Suprapubic skin (tissue), 4 donors: ENCODE results near the gene PAGE2. TPM values are rescaled to one million over a fixed set of nuclear protein-coding genes. Genes with fewer than 3 reads are reported as not detected.
"Not testable (repeated sequence)": the region's sequence is repeated elsewhere in the genome, so short reads cannot be mapped to it uniquely, and the experiment has no call there.

Experiments
- DNase-seq, 2 donors: peaks; one replicate each; pipeline ENCODE4 v3.0.0-alpha.2; 2019; ENCODE audit warnings: low spot score in 2 of 2
- H3K27ac ChIP-seq: fragments of 200-600 bp; sonication (generic); one replicate; pipeline ENCODE4 v1.5.1; 2019
- H3K27me3 ChIP-seq: fragments of 200-600 bp; sonication (generic); one replicate; pipeline ENCODE4 v1.5.1; 2019
- H3K36me3 ChIP-seq: fragments of 200-600 bp; sonication (generic); one replicate; pipeline ENCODE4 v1.5.1; 2019
- H3K4me1 ChIP-seq: fragments of 200-600 bp; sonication (generic); one replicate; pipeline ENCODE4 v1.5.1; 2019
- H3K4me3 ChIP-seq: fragments of 200-600 bp; sonication (generic); one replicate; pipeline ENCODE4 v1.5.1; 2019; ENCODE audit warnings: mild to moderate bottlenecking
- H3K9me3 ChIP-seq: fragments of 200-600 bp; sonication (generic); one replicate; pipeline ENCODE4 v1.5.1; 2019
- EP300 ChIP-seq: sonication (generic); formaldehyde crosslinking; IDR thresholded peaks from one replicate; pipeline ENCODE4 v1.6.1; 2017; ENCODE audit warnings: antibody characterized with exemption
- POLR2A ChIP-seq, 2 donors: fragments of 450-650 bp; IDR thresholded peaks; one replicate each; pipeline ENCODE4 v1.6.1; 2017; ENCODE audit warnings: antibody characterized with exemption in 2 of 2, mild to moderate bottlenecking in 2 of 2, moderate library complexity in 2 of 2
- POLR2AphosphoS5 ChIP-seq, 3 donors: sonication (generic); formaldehyde crosslinking; IDR thresholded peaks; one replicate each; pipeline ENCODE4 v1.6.1; 2017; ENCODE audit warnings: antibody characterized with exemption in 3 of 3
- WGBS: methylation state at CpG from one replicate; pipeline ENCODE4 v1.1.5; 2018; 5-methylcytosine and 5-hydroxymethylcytosine counted together
- total RNA-seq, 4 donors: library from RNA; depleted of rRNA; stranded (reverse); fragments of >200 nt; gene quantifications; one replicate each; pipeline ENCODE4 v1.1.0, GENCODE V29; 2016
- TF ChIP-seq, protein P1 (sequence below), 2 donors: fragments of 200-600 bp in 1 of 2; fragments of 450-650 bp in 1 of 2; sonication (generic) in 1 of 2; IDR thresholded peaks; one replicate each; pipeline ENCODE4 v1.5.1; 2016 to 2019; ENCODE audit warnings: antibody characterized with exemption in 2 of 2, mild to moderate bottlenecking in 1 of 2, moderate library complexity in 1 of 2

PAGE2 gene
- total RNA-seq, 4 donors from 2014 or later: not detected

DNA sequence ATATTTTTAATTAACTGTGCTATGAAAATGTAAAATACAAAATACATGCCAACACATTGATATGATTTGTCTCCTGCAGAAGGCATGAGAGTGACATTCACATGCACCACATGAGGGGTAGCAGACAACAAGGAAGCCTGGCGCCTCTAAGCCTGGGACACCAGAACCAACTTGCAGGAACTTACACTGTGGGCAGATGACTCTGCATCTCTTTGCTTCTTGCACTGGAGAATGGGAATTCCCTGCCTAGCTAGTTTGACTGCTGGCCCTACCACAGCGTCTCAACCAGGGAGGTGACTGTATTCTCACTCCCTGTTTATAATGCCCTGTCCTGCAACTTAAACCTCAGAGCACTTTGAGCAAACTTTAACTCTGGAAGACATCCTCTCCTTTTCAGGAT, 40.5 kb downstream of the PAGE2 start:
- Histone ChIP-seq H3K4me1 (no peaks in the 10 kb centered on the region), H3K9me3 (no peaks in the 10 kb centered on the region), H3K36me3 (no peaks in the 10 kb centered on the region), H3K27me3 (no peaks in the 10 kb centered on the region), H3K27ac (no peak overlapping the region), H3K4me3 (no peak overlapping the region)
- WGBS: 42% methylated on average over 2 of the region's 2 CpGs
- DNase-seq: no peak
- TF ChIP-seq EP300 (no peak), POLR2AphosphoS5 (IDR thresholded peaks at IDR 0.05) (no peak), POLR2A (IDR thresholded peaks at IDR 0.05) (no peak)
- TF ChIP-seq, protein P1, sequence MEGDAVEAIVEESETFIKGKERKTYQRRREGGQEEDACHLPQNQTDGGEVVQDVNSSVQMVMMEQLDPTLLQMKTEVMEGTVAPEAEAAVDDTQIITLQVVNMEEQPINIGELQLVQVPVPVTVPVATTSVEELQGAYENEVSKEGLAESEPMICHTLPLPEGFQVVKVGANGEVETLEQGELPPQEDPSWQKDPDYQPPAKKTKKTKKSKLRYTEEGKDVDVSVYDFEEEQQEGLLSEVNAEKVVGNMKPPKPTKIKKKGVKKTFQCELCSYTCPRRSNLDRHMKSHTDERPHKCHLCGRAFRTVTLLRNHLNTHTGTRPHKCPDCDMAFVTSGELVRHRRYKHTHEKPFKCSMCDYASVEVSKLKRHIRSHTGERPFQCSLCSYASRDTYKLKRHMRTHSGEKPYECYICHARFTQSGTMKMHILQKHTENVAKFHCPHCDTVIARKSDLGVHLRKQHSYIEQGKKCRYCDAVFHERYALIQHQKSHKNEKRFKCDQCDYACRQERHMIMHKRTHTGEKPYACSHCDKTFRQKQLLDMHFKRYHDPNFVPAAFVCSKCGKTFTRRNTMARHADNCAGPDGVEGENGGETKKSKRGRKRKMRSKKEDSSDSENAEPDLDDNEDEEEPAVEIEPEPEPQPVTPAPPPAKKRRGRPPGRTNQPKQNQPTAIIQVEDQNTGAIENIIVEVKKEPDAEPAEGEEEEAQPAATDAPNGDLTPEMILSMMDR (IDR thresholded peaks at IDR 0.05): no peak

DNA sequence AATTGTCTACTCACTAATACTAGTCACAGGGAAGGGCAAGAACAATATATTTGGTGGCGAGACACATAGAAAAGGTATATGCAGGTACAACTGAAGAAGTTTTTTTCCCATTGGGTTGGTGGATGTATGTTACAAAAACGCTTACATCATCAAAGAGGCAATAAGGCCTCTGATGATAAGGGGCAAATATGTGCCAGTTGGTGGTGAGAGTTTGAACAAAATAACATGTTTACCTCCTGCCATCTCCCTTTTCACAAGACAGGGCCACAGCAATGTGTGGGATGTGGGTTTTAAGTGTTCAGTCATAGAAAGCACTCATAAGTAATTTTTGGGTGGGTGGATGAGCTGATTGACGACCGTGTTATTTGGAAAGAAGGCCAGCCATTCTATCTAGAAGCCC, 41.7 kb downstream of the PAGE2 start:
- WGBS: 60% methylated on average over 4 of the region's 4 CpGs
- no peak for DNase-seq
- no peak overlapping the region for H3K27ac ChIP-seq
- H3K9me3 ChIP-seq: no peaks in the 10 kb centered on the region
- H3K4me1 ChIP-seq: no peaks in the 10 kb centered on the region
- no peaks in the 10 kb centered on the region for H3K27me3 ChIP-seq
- H3K36me3 ChIP-seq: no peaks in the 10 kb centered on the region
- TF ChIP-seq POLR2A (IDR thresholded peaks at IDR 0.05) (no peak), EP300 (no peak)
- H3K4me3 ChIP-seq: no peak overlapping the region

DNA sequence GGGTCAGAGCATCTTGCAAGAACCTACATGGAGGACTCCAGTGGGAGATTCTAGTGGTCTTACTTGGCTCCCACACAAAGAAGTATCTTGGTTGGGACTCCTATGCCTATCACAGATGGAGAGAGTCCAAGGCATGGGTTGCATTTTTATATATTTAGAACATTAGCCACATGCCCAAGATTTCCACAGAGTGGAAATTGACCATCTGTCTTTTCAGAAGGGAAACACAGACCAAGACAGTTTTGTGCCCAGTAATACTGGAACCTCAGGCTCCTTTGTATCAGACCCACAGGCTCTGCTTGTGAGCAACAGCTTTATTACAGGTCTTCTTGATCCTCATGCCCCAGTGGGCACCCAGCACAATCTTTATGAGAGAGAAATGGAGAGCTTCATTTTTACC, 43.6 kb downstream of the PAGE2 start:
- Histone ChIP-seq H3K36me3 (no peaks in the 10 kb centered on the region), H3K9me3 (no peaks in the 10 kb centered on the region), H3K4me3 (no peak overlapping the region), H3K4me1 (no peaks in the 10 kb centered on the region), H3K27me3 (no peaks in the 10 kb centered on the region), H3K27ac (no peak overlapping the region)
- no peak for TF ChIP-seq POLR2AphosphoS5 (IDR thresholded peaks at IDR 0.05)
- no peak for TF ChIP-seq EP300
- TF ChIP-seq, protein P1 (IDR thresholded peaks at IDR 0.05): no peak
- no peak for TF ChIP-seq POLR2A (IDR thresholded peaks at IDR 0.05)
- DNase-seq: no peak

DNA sequence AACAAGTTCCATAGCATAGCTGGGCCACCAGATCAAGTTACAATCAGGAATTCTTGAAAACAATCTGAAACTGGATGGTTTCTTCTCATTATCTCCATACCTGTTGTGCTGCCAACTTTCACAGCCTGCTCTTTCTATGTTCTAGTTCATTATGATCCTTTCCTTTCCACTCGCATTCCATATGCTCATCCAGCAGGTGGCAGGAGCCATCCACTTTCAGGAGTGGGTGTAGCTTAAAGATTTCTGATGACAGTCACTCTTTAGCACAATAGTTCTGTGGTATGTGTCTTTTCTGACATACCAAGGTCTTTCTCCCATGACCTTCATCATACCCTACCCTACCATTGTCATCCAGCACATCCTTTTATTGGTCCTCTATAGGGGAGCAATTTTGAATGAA, 46.4 kb downstream of the PAGE2 start:
- no peak overlapping the region for H3K4me3 ChIP-seq
- no peaks in the 10 kb centered on the region for H3K36me3 ChIP-seq
- WGBS: 7% methylated on average over 1 of the region's 1 CpG
- H3K27ac ChIP-seq: no peak overlapping the region
- DNase-seq: no peak
- no peaks in the 10 kb centered on the region for H3K27me3 ChIP-seq
- no peaks in the 10 kb centered on the region for H3K4me1 ChIP-seq
- TF ChIP-seq, protein P1 (IDR thresholded peaks at IDR 0.05): peak in 1 of 2 donors; percentile 34
- TF ChIP-seq POLR2A (IDR thresholded peaks at IDR 0.05): no peak
- no peaks in the 10 kb centered on the region for H3K9me3 ChIP-seq

DNA sequence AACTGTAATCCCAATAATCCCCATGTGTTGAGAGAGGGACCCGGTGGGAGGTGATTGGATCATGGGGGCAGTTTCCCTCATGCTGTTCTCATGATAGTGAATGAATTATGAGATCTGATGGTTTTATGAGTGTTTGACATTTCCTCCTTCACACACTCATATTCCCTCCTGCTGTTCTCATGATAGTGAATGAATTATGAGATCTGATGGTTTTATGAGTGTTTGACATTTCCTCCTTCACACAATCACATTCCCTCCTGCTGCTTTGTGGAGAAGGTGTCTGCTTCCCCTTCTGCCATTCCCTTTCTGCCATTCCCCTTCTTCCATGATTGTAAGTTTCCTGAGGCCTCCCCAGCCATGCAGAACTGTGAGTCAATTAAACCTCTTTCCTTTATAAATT, 52.0 kb downstream of the PAGE2 start:
- not testable (repeated sequence) for H3K4me1 ChIP-seq, H3K4me3 ChIP-seq, H3K27ac ChIP-seq, H3K27me3 ChIP-seq, H3K36me3 ChIP-seq, DNase-seq, H3K9me3 ChIP-seq
- 77% methylated on average over 1 of the region's 1 CpG for WGBS

Other genes starting within 250 kb of the PAGE2 start
- 1 to 10 TPM; 1.0 to 3.6 (median 3.4) TPM for gene TRO, start 168.2 kb upstream of the PAGE2 start, total RNA-seq
- gene PFKFB1, start 94.8 kb upstream of the PAGE2 start, total RNA-seq: 1 to 10 TPM in 1 of 4 donors, under 1 TPM in 2, not detected in 1; 0.49 to 1.9 (median 0.64) TPM
- gene APEX2, start 88.7 kb upstream of the PAGE2 start, total RNA-seq: 10 to 100 TPM; 12.4 to 25.2 (median 22.0) TPM
- not detected for gene ALAS2, start 58.0 kb upstream of the PAGE2 start, total RNA-seq
- gene PAGE2B, start 14.0 kb upstream of the PAGE2 start, total RNA-seq: not detected
- gene PAGE5, start 131.3 kb downstream of the PAGE2 start, total RNA-seq: not detected
- gene PAGE3, start 175.9 kb downstream of the PAGE2 start, total RNA-seq: not detected